Measurements from ENCODE around the gene LINGO4.

LINGO4 gene

GRCh38 chr1:151805066-151805820, at the start of gene LINGO4:
TSS of gene LINGO4 (minus strand) at chr1:151805419. CDS start at chr1:151802704, 2,715 bp downstream.
- TF ChIP-seq MAX (IDR thresholded peaks at IDR 0.05; ENCODE audit: low read depth, low read length) (no peak), POLR2A (IDR thresholded peaks at IDR 0.05; ENCODE audit: extremely low read depth, insufficient read length) (no peak), MYC (IDR thresholded peaks at IDR 0.05; ENCODE audit: low read depth, low read length) (no peak), CTCF (IDR thresholded peaks at IDR 0.05; ENCODE audit: low read depth, low read length) (no peak)
- H3K4me3 ChIP-seq (ENCODE audit: low read depth, low read length) = no peak within 1 kb of the TSS
- no peak for DNase-seq (ENCODE audit: low read depth)

GRCh38 chr1:151854658-151855057, 49.4 kb upstream of the LINGO4 start:
- H3K4me3 ChIP-seq (ENCODE audit: low read depth, low read length) = no peak overlapping the region
- no peak for DNase-seq (ENCODE audit: low read depth)
- no peak for TF ChIP-seq POLR2A (IDR thresholded peaks at IDR 0.05; ENCODE audit: extremely low read depth, insufficient read length)
- no peak for TF ChIP-seq CTCF (IDR thresholded peaks at IDR 0.05; ENCODE audit: low read depth, low read length)
- TF ChIP-seq MYC (IDR thresholded peaks at IDR 0.05; ENCODE audit: low read depth, low read length) = no peak

- DNase-seq (ENCODE audit: low read depth) = peak; percentile 16
- H3K4me3 ChIP-seq (ENCODE audit: low read depth, low read length) = no peak within 1 kb of the TSS
- TF ChIP-seq POLR2A (IDR thresholded peaks at IDR 0.05; ENCODE audit: extremely low read depth, insufficient read length) (no peak), MAX (IDR thresholded peaks at IDR 0.05; ENCODE audit: low read depth, low read length) (no peak), MYC (IDR thresholded peaks at IDR 0.05; ENCODE audit: low read depth, low read length) (no peak), CTCF (IDR thresholded peaks at IDR 0.05; ENCODE audit: low read depth, low read length) (no peak)
Observed at GRCh38 chr1:151853411-151853943, 48.3 kb upstream of the LINGO4 start, which contains the start of gene THEM5. TSS of gene THEM5 (minus strand) at chr1:151853712. CDS start at chr1:151853565, 147 bp downstream.

- DNase-seq (ENCODE audit: low read depth) = no peak
- H3K4me3 ChIP-seq (ENCODE audit: low read depth, low read length) = no peak overlapping the region
- TF ChIP-seq POLR2A (IDR thresholded peaks at IDR 0.05; ENCODE audit: extremely low read depth, insufficient read length) = no peak
- no peak for TF ChIP-seq MYC (IDR thresholded peaks at IDR 0.05; ENCODE audit: low read depth, low read length)
- no peak for TF ChIP-seq CTCF (IDR thresholded peaks at IDR 0.05; ENCODE audit: low read depth, low read length)
- TF ChIP-seq MAX (IDR thresholded peaks at IDR 0.05; ENCODE audit: low read depth, low read length) = no peak
Observed at GRCh38 chr1:151852733-151853132, 47.5 kb upstream of the LINGO4 start.

GRCh38 chr1:151851886-151852285, 46.7 kb upstream of the LINGO4 start:
- H3K4me3 ChIP-seq (ENCODE audit: low read depth, low read length) = no peak overlapping the region
- TF ChIP-seq CTCF (IDR thresholded peaks at IDR 0.05; ENCODE audit: low read depth, low read length) = no peak
- TF ChIP-seq MYC (IDR thresholded peaks at IDR 0.05; ENCODE audit: low read depth, low read length) = no peak
- TF ChIP-seq POLR2A (IDR thresholded peaks at IDR 0.05; ENCODE audit: extremely low read depth, insufficient read length) = no peak
- TF ChIP-seq MAX (IDR thresholded peaks at IDR 0.05; ENCODE audit: low read depth, low read length) = no peak
- no peak for DNase-seq (ENCODE audit: low read depth)

Measured in NB4 (cell line).